ENCODE measurements around the gene ARHGAP22. TPM values are rescaled to one million over a fixed set of nuclear protein-coding genes. Genes with fewer than 3 reads are reported as not detected.

ARHGAP22 gene
- total RNA-seq, 1 experiment from 2014 or later: 9.9 TPM

GRCh38 chr10:48461623-48462481 lies 143.0 kb downstream of the ARHGAP22 start:
- Histone ChIP-seq H4K20me1 (ENCODE audit: insufficient read depth) (no peaks in the 10 kb centered on the region), H3K79me2 (ENCODE audit: insufficient read depth, low read length) (no peaks in the 10 kb centered on the region), H3K4me2 (ENCODE audit: low read length) (no peak overlapping the region), H3K27me3 (ENCODE audit: insufficient read depth, low read length) (no peaks in the 10 kb centered on the region), H3K4me1 (ENCODE audit: control insufficient read depth in 1 of 2, insufficient read depth in 2 of 2, low read length in 2 of 2) (no peaks in the 10 kb centered on the region), H3K27ac (ENCODE audit: low read depth, low read length) (no peak overlapping the region), H3K9ac (ENCODE audit: low read length) (no peak overlapping the region), H3K9me2 (ENCODE audit: insufficient read depth) (no peaks in the 10 kb centered on the region), H2AFZ (ENCODE audit: low read depth, low read length, poor library complexity, severe bottlenecking) (no peak overlapping the region), H3K4me3 (replicated peaks in 1 of 2; ENCODE audit: low read depth in 1 of 2, low read length in 2 of 2) (no peak overlapping the region), H3K9me3 (ENCODE audit: control insufficient read depth in 1 of 2, insufficient read depth in 1 of 2, low read depth in 1 of 2, low read length in 2 of 2) (no peaks in the 10 kb centered on the region), H3K36me3 (ENCODE audit: control insufficient read depth in 1 of 2, insufficient read depth in 2 of 2, low read length in 2 of 2) (no peaks in the 10 kb centered on the region)
- ChIA-PET CTCF (no interaction called here), RAD21 (ENCODE audit: low non-redundant PET in 1 of 2, low total read pairs in 2 of 2, uncharacterized antibody in 2 of 2, unreplicated experiment in 2 of 2) (no interaction called here), POLR2A (no interaction called here)
- BruUV-seq (replicated peaks): no TSS peak
- TF ChIP-seq EGR1 (IDR thresholded peaks at IDR 0.05; ENCODE audit: low read depth) (no peak), FOSL1 (IDR thresholded peaks at IDR 0.05; ENCODE audit: low read depth) (no peak), POLR2AphosphoS5 (IDR thresholded peaks at IDR 0.05; ENCODE audit: low read depth, low read length) (no peak), ZFX (IDR thresholded peaks at IDR 0.05) (no peak), TCF7L2 (IDR thresholded peaks at IDR 0.05; ENCODE audit: borderline replicate concordance, extremely low read depth, insufficient read depth, insufficient read length) (no peak), REST (IDR thresholded peaks at IDR 0.05; ENCODE audit: low read depth) (no peak), YY1 (IDR thresholded peaks at IDR 0.05; ENCODE audit: extremely low read depth, insufficient replicate concordance, low read depth, low read length) (no peak), CEBPB (IDR thresholded peaks at IDR 0.05; ENCODE audit: low read depth) (no peak), MAX (IDR thresholded peaks at IDR 0.05) (no peak), SP1 (IDR thresholded peaks at IDR 0.05; ENCODE audit: low read depth) (no peak), POLR2A (IDR thresholded peaks at IDR 0.05; ENCODE audit: borderline replicate concordance, extremely low read depth, insufficient read depth, insufficient read length) (no peak), RAD21 (IDR thresholded peaks at IDR 0.05; ENCODE audit: low read depth) (no peak), ZNF274 (IDR thresholded peaks at IDR 0.05; ENCODE audit: low read depth, low read length) (no peak), EZH2phosphoT487 (IDR thresholded peaks at IDR 0.05; ENCODE audit: borderline replicate concordance) (no peak), CBX3 (IDR thresholded peaks at IDR 0.05; ENCODE audit: low read depth) (no peak)
- DNase-seq (ENCODE audit: low read depth, low spot score): no peak
- intact Hi-C loops (cut with micrococcal nuclease): no loop called here
- ATAC-seq: no peak

All from HCT116 (cell line).